ENCODE data around the gene ASS1. TPM values are rescaled to one million over a fixed set of nuclear protein-coding genes. Genes with fewer than 3 reads are reported as not detected.
A peak's percentile ranks its signal among the peaks of the same experiment; 100 is the strongest.
"Not testable (repeated sequence)": the region's sequence is repeated elsewhere in the genome, so short reads cannot be mapped to it uniquely, and the experiment has no call there.

Gene ASS1
- total RNA-seq, 1 donor from 2014 or later: 94.8 TPM

DNA sequence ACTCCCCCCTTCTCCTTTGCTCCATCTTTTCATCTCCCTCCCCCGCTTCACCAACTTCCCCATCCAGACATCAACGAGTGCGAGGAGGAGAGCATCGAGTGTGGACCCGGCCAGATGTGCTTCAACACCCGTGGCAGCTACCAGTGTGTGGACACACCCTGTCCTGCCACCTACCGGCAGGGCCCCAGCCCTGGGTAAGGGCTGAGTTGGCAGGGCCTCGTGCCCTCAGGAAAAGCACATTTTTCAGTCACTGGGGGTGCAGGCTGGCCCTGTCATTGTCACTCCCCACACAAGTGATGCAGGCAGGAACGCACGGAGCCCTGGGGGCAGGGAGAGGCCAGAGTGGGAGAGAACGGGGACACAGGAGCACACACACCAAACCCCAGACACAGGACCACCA is 12.4 kb upstream of the ASS1 start:
- Mint-ChIP-seq H3K4me1 (no peaks in the 10 kb centered on the region), H3K27me3 (ENCODE audit: low read depth) (peaks cover 36% of the 10 kb centered on the region), H3K9me3 (no peaks in the 10 kb centered on the region), H3K36me3 (no peaks in the 10 kb centered on the region), H3K4me3 (no peak overlapping the region), H3K27ac (no peak overlapping the region)
- TF ChIP-seq, protein P1, sequence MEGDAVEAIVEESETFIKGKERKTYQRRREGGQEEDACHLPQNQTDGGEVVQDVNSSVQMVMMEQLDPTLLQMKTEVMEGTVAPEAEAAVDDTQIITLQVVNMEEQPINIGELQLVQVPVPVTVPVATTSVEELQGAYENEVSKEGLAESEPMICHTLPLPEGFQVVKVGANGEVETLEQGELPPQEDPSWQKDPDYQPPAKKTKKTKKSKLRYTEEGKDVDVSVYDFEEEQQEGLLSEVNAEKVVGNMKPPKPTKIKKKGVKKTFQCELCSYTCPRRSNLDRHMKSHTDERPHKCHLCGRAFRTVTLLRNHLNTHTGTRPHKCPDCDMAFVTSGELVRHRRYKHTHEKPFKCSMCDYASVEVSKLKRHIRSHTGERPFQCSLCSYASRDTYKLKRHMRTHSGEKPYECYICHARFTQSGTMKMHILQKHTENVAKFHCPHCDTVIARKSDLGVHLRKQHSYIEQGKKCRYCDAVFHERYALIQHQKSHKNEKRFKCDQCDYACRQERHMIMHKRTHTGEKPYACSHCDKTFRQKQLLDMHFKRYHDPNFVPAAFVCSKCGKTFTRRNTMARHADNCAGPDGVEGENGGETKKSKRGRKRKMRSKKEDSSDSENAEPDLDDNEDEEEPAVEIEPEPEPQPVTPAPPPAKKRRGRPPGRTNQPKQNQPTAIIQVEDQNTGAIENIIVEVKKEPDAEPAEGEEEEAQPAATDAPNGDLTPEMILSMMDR (IDR thresholded peaks at IDR 0.05; ENCODE audit: unreplicated experiment): no peak
- DNase-seq (ENCODE audit: low spot score in 2 of 2, unreplicated experiment in 2 of 2): no peak

DNA sequence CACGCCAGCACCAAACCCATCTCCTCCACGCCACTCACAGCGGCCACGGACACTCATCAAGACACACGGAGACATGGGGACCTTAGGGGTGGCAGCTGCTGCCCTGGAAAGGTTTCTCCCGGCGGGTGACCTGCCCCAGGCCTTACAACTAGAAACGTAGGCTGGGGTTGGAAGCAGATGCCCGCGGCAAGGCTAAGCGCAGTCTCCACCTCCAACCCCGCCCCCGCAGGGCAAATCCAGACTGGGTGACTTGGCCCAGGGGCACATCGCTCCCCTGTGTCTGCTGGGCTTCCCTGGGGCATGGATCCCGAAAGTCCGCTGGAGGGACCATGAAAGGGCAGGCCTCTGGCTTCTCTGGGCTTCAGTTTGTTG is 12.0 kb upstream of the ASS1 start:
- Mint-ChIP-seq H3K27ac (no peak overlapping the region), H3K36me3 (no peaks in the 10 kb centered on the region), H3K4me1 (no peaks in the 10 kb centered on the region), H3K9me3 (no peaks in the 10 kb centered on the region), H3K4me3 (peak overlapping the region; percentile 39), H3K27me3 (ENCODE audit: low read depth) (peaks cover 36% of the 10 kb centered on the region)
- TF ChIP-seq, protein P1 (IDR thresholded peaks at IDR 0.05; ENCODE audit: unreplicated experiment): no peak
- no peak for DNase-seq (ENCODE audit: low spot score in 2 of 2, unreplicated experiment in 2 of 2)

DNA sequence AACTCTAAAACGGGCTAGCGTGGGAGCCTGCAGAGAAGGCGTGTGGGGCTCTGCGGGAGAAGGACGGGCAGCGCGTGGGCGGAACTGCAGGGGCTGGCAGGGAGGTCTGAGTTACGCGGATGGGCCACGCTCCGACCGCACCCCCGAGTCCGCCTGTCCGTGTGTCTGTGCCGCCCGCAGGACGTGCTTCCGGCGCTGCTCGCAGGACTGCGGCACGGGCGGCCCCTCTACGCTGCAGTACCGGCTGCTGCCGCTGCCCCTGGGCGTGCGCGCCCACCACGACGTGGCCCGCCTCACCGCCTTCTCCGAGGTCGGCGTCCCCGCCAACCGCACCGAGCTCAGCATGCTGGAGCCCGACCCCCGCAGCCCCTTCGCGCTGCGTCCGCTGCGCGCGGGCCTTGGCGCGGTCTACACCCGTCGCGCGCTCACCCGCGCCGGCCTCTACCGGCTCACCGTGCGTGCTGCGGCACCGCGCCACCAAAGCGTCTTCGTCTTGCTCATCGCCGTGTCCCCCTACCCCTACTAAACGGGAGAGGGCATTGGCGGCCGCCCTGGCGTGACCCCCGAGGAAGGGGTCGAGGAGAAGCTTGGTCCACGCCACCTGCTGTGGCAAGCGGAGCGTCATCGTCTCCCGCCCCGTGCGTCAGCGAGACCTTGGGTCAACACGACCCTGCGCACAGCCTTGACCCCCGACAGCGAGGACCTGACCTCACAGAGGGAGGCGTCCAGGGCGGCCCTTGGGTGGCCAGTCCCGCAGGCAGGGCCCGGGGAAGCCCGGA is 11.4 kb upstream of the ASS1 start:
- Mint-ChIP-seq H3K27ac (no peak overlapping the region), H3K9me3 (no peaks in the 10 kb centered on the region), H3K4me3 (peak overlapping the region; percentile 43), H3K27me3 (ENCODE audit: low read depth) (peaks cover 36% of the 10 kb centered on the region), H3K36me3 (no peaks in the 10 kb centered on the region), H3K4me1 (no peaks in the 10 kb centered on the region)
- TF ChIP-seq, protein P1 (IDR thresholded peaks at IDR 0.05; ENCODE audit: unreplicated experiment): peak; percentile 86
- peak; percentile 60 to 80 for DNase-seq (ENCODE audit: low spot score in 2 of 2, unreplicated experiment in 2 of 2)

DNA sequence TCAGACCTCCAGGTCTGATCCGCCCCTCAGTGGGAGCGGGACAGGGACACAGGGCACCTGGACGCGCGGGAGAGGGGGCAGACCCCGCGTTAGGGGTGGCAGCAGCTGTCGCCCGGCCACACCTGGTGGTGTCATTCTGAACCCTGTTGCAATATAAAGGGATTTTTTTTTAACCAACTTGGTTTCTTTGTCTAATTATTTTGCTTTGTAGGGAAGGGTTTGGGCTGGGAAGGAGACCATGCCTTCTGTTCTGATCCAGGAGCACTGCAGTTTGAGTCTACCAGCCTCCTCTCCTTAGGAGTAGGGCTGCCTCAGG is 10.9 kb upstream of the ASS1 start:
- TF ChIP-seq, protein P1 (IDR thresholded peaks at IDR 0.05; ENCODE audit: unreplicated experiment): no peak
- H3K4me3 Mint-ChIP-seq: peak overlapping the region; percentile 43
- no peaks in the 10 kb centered on the region for H3K36me3 Mint-ChIP-seq
- H3K4me1 Mint-ChIP-seq: no peaks in the 10 kb centered on the region
- no peak for DNase-seq (ENCODE audit: low spot score in 2 of 2, unreplicated experiment in 2 of 2)
- H3K27me3 Mint-ChIP-seq (ENCODE audit: low read depth): peaks cover 36% of the 10 kb centered on the region
- H3K27ac Mint-ChIP-seq: no peak overlapping the region
- H3K9me3 Mint-ChIP-seq: no peaks in the 10 kb centered on the region

DNA sequence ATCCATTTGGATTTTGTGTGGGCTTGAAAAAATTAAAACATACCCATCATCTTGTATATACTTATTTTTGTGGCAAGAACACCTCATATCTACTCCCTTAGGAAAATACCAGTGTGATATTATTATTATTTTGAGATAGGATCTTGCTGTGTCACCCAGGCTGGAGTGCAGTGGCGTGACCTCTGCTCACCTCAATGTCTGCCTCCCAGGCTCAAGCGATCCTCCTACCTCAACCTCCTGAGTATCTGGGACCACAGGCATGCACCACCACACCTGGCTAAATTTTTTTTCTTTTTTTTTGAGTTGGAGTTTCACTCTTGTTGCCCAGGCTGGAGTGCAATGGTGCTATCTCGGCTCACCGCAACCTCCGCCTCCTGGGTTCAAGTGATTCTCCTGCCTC is 10.1 kb upstream of the ASS1 start:
- not testable (repeated sequence) for H3K27ac Mint-ChIP-seq; H3K4me1 Mint-ChIP-seq; H3K9me3 Mint-ChIP-seq; DNase-seq (ENCODE audit: low spot score in 2 of 2, unreplicated experiment in 2 of 2); H3K4me3 Mint-ChIP-seq; H3K36me3 Mint-ChIP-seq
- peaks cover 36% of the 10 kb centered on the region for H3K27me3 Mint-ChIP-seq (ENCODE audit: low read depth)

DNA sequence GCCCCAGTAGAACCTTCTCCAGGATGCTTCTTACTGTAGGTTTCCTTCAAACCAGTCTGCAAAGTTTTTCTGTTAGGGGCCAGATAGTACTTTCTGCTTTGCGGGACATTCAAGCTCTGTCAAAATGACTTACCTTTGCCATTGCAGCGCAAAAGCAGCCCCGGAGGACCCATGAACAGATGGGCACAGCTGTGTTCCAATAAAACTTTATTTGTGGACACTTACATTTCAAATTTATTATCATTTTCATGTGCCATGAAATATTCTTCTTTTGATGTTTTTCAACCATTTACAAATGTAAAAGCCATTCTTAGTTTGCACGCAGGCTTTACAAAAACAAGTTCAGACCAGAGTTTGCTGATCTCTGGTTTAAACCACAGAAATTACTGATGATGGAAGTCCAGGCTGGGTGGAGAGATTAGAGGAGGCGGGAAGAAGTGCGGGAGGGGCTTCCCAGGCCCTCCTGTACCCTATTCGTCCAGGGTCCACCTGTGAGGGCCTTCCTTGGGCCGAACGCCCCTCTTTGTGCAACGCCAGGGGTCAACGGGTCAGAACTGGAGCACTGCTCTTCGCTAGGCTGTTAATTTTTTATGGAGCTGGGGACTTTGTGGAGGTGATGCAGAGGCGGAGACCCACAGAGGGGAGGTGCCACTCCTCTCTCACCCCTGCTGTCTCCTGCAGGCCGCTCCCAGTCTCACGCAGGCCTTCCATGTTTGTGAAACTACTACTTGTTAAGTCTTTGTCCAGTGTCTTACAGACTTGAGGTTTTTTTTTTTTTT is 7.6 kb upstream of the ASS1 start:
- H3K4me1 Mint-ChIP-seq: no peaks in the 10 kb centered on the region
- H3K27ac Mint-ChIP-seq: no peak overlapping the region
- H3K27me3 Mint-ChIP-seq (ENCODE audit: low read depth): peaks cover 30% of the 10 kb centered on the region
- no peak for DNase-seq (ENCODE audit: low spot score in 2 of 2, unreplicated experiment in 2 of 2)
- peaks cover 3% of the 10 kb centered on the region for H3K36me3 Mint-ChIP-seq
- H3K4me3 Mint-ChIP-seq: no peak overlapping the region
- TF ChIP-seq, protein P1 (IDR thresholded peaks at IDR 0.05; ENCODE audit: unreplicated experiment): no peak
- H3K9me3 Mint-ChIP-seq: peaks cover 11% of the 10 kb centered on the region
